OCI-LY7 (cell line): ENCODE measurements around the gene CCDC71L. TPM values are rescaled to one million over a fixed set of nuclear protein-coding genes. Genes with fewer than 3 reads are reported as not detected.

Source experiments
- BruUV-seq: library from RNA; stranded (reverse); fragments of 400-500 nt; replicated peaks from 2 replicates; lab custom pipeline; 2021; lab: Mats Ljungman, UMichigan
- CTCF ChIA-PET: fragments of 300-600 bp; sonication (Branson Sonifier 250); formaldehyde crosslinking; loops from one replicate; lab custom pipeline; 2022; ENCODE audit warnings: antibody characterized with exemption; ENCODE audit not compliant: unreplicated experiment; lab: Charles Lee
- POLR2A ChIA-PET: fragments of 300-600 bp; sonication (Branson Sonifier 250); formaldehyde crosslinking; loops from one replicate; lab custom pipeline; 2022; ENCODE audit warnings: antibody characterized with exemption; lab: Charles Lee
- DNase-seq: peaks from one replicate; pipeline ENCODE4 v3.0.0-alpha.2; 2015; ENCODE audit warnings: low spot score
- H2AFZ ChIP-seq: fragments of 200-600 bp; sonication (generic), shearing (Covaris generic); 2 replicates; pipeline ENCODE4 v1.6.1; 2014; ENCODE audit warnings: mild to moderate bottlenecking, antibody characterized with exemption, low read length, moderate library complexity
- H3K27ac ChIP-seq: fragments of 200-600 bp; sonication (generic); 2 replicates; pipeline ENCODE4 v1.5.1; 2014; ENCODE audit warnings: mixed run types, low read depth, mild to moderate bottlenecking, moderate library complexity, low read length, inconsistent platforms; ENCODE audit not compliant: poor library complexity, severe bottlenecking
- H3K36me3 ChIP-seq: fragments of 200-600 bp; sonication (generic); 2 replicates; pipeline ENCODE4 v1.6.1; 2014; ENCODE audit warnings: mild to moderate bottlenecking, antibody characterized with exemption, low read length, moderate library complexity, mixed read lengths; ENCODE audit not compliant: insufficient read depth
- H3K4me1 ChIP-seq: fragments of 200-600 bp; sonication (generic); 2 replicates; pipeline ENCODE4 v1.5.1; 2014; ENCODE audit warnings: mild to moderate bottlenecking, low read length; ENCODE audit not compliant: insufficient read depth, poor library complexity, severe bottlenecking
- H3K4me2 ChIP-seq: fragments of 200-600 bp; sonication (generic); 2 replicates; pipeline ENCODE4 v1.6.1; 2014; ENCODE audit warnings: mild to moderate bottlenecking, low read length
- H3K4me3 ChIP-seq: fragments of 200-600 bp; sonication (generic); 2 replicates; pipeline ENCODE4 v1.5.1; 2014; ENCODE audit warnings: mild to moderate bottlenecking, low read depth, low read length; ENCODE audit not compliant: poor library complexity, severe bottlenecking
- H3K79me2 ChIP-seq: fragments of 200-600 bp; sonication (generic); 2 replicates; pipeline ENCODE4 v1.6.1; 2016; ENCODE audit warnings: low read depth, mild to moderate bottlenecking, low read length, moderate library complexity, mixed read lengths; ENCODE audit not compliant: insufficient read depth
- H3K9me2 ChIP-seq: fragments of 200-600 bp; sonication (generic); 2 replicates; pipeline ENCODE4 v1.6.1; 2016; ENCODE audit warnings: mild to moderate bottlenecking, low read length, mixed read lengths; ENCODE audit not compliant: insufficient read depth
- H3K9me3 ChIP-seq: fragments of 200-600 bp; sonication (generic); 2 replicates; pipeline ENCODE4 v1.6.1; 2014; ENCODE audit warnings: mild to moderate bottlenecking, mixed run types, low read length, mixed read lengths
- H4K20me1 ChIP-seq: fragments of 200-600 bp; sonication (generic); 2 replicates; pipeline ENCODE4 v1.6.1; 2014; ENCODE audit warnings: mild to moderate bottlenecking, antibody characterized with exemption, low read length, moderate library complexity, mixed read lengths; ENCODE audit not compliant: insufficient read depth
- CTCF ChIP-seq: fragments of 200-600 bp; sonication (generic); conservative IDR thresholded peaks from 2 replicates; pipeline ENCODE4 v1.5.1; 2014; ENCODE audit warnings: mild to moderate bottlenecking, antibody characterized with exemption, low read length, moderate library complexity, mixed read lengths
- EZH2phosphoT487 ChIP-seq: fragments of 200-600 bp; sonication (generic); IDR thresholded peaks from 2 replicates; pipeline ENCODE4 v1.6.1; 2018; ENCODE audit warnings: low read depth, borderline replicate concordance, mild to moderate bottlenecking, mixed run types, antibody characterized with exemption, low read length, moderate library complexity, mixed read lengths
- intact Hi-C: fragments of 100-400 bp; cut with micrococcal nuclease; formaldehyde crosslinking; loops from one replicate; pipeline ENCODE4 v1.10.0; 2022; ENCODE audit not compliant: unreplicated experiment
- total RNA-seq, 2 experiments: library from RNA; depleted of rRNA in 1 of 2; stranded (reverse); fragments of >200 nt in 1 of 2; shearing (Covaris generic) in 1 of 2; gene quantifications; 2 replicates each; pipeline ENCODE4 v1.2.3, GENCODE V29; 2014 to 2022

The CCDC71L gene
- total RNA-seq, 2 experiments from 2014 or later = 18.5 to 20.5 TPM

- ChIA-PET CTCF (no interaction called here), POLR2A (interaction anchor here (0.6 to 0.7 kb wide), 2 partner anchors 11 to 93 kb away, joined by 3 read pairs; no protein-coding TSS in a partner anchor)
- peak overlapping the region; percentile 29 for H3K4me2 ChIP-seq
- H3K4me3 ChIP-seq = no peak overlapping the region
- no peaks in the 10 kb centered on the region for H3K9me2 ChIP-seq
- H2AFZ ChIP-seq = peak overlapping the region; percentile 81
- no peak for TF ChIP-seq CTCF
- no peak for TF ChIP-seq EZH2phosphoT487
- intact Hi-C loops = no loop called here
- no peaks in the 10 kb centered on the region for H4K20me1 ChIP-seq
- H3K79me2 ChIP-seq = no peaks in the 10 kb centered on the region
- H3K27ac ChIP-seq = no peak overlapping the region
- no peaks in the 10 kb centered on the region for H3K4me1 ChIP-seq
- H3K36me3 ChIP-seq = no peaks in the 10 kb centered on the region
- 0 out of 2 replicates have a peak, but pooled peaks cover 4% of the 10 kb centered on the region for H3K9me3 ChIP-seq
- DNase-seq = peak; percentile 33
- no TSS peak for BruUV-seq
Observed at GRCh38 chr7:106704000-106704840, 43.3 kb upstream of the CCDC71L start.

- Histone ChIP-seq H4K20me1 (no peaks in the 10 kb centered on the region), H3K4me2 (no peak overlapping the region), H3K79me2 (no peaks in the 10 kb centered on the region), H2AFZ (no peak overlapping the region), H3K27ac (no peak overlapping the region), H3K4me3 (no peak overlapping the region), H3K4me1 (no peaks in the 10 kb centered on the region), H3K9me3 (no peaks in the 10 kb centered on the region), H3K9me2 (no peaks in the 10 kb centered on the region), H3K36me3 (no peaks in the 10 kb centered on the region)
- CTCF ChIA-PET = no interaction called here
- POLR2A ChIA-PET = no interaction called here
- TF ChIP-seq CTCF (no peak), EZH2phosphoT487 (no peak)
- BruUV-seq = no TSS peak
- DNase-seq = no peak
- intact Hi-C loops = no loop called here
Observed at GRCh38 chr7:106693677-106694353, 32.9 kb upstream of the CCDC71L start.
